ENCODE data around the gene CAPN1. TPM values are rescaled to one million over a fixed set of nuclear protein-coding genes. Genes with fewer than 3 reads are reported as not detected.

Gene CAPN1
- total and polyA plus RNA-seq, 2 of the 4 experiments (the other 2 are of a cell fraction), result 110 to 182 TPM

- ChIA-PET CTCF (interaction anchor here (1.7 kb wide), 1 partner anchor 126 kb away, joined by 5 read pairs; no protein-coding TSS in a partner anchor), POLR2A (ENCODE audit: unreplicated experiment) (no interaction called here)
- Histone ChIP-seq H3K27ac (ENCODE audit: insufficient read depth, low read length) (no peak overlapping the region), H2BK5ac (ENCODE audit: low read depth, low read length, poor library complexity, severe bottlenecking) (no peak overlapping the region), H2AK5ac (ENCODE audit: low read depth, low read length) (no peak overlapping the region), H3K27me3 (ENCODE audit: control insufficient read depth, insufficient read depth, low read length) (no peaks in the 10 kb centered on the region), H2AFZ (replicated peaks; ENCODE audit: low read length, poor library complexity) (no peak overlapping the region), H3K18ac (ENCODE audit: low read depth, low read length) (no peak overlapping the region), H3K4ac (ENCODE audit: low read depth, low read length) (no peak overlapping the region), H2BK120ac (ENCODE audit: low read depth, low read length) (no peak overlapping the region), H2BK20ac (ENCODE audit: low read depth, low read length) (no peak overlapping the region), H2AK9ac (replicated peaks; ENCODE audit: low read depth, low read length, poor library complexity) (no peak overlapping the region), H3K9me3 (ENCODE audit: control insufficient read depth, insufficient read depth, low read length) (no peaks in the 10 kb centered on the region), H4K91ac (ENCODE audit: insufficient read depth, low read depth, low read length) (no peak overlapping the region), H3K23ac (ENCODE audit: low read depth, low read length) (no peak overlapping the region), H3K4me1 (ENCODE audit: control insufficient read depth, insufficient read depth, low read length) (no peaks in the 10 kb centered on the region), H2BK15ac (ENCODE audit: low read depth, low read length) (no peak overlapping the region), H4K5ac (ENCODE audit: low read depth, low read length) (no peak overlapping the region), H3K9me1 (ENCODE audit: insufficient read depth, low read length) (no peaks in the 10 kb centered on the region), H3K9ac (ENCODE audit: low read depth, low read length) (no peak overlapping the region), H3K36me3 (ENCODE audit: control insufficient read depth, insufficient read depth, low read length) (peaks cover 62% of the 10 kb centered on the region), H3K56ac (ENCODE audit: extremely low read depth, insufficient read depth, low read length) (no peak overlapping the region), H3K4me2 (ENCODE audit: low read depth, low read length) (no peak overlapping the region), H3K79me1 (ENCODE audit: low read depth in 1 of 2, low read length in 2 of 2) (peaks cover 0 to 7% of the 10 kb centered on the region in 2 experiments; a peak in 2 of 4 replicates), H4K20me1 (ENCODE audit: insufficient read depth, low read length) (peaks cover 11% of the 10 kb centered on the region; the same call in 1 of the 2 replicates), H3K4me3 (ENCODE audit: insufficient read depth, low read depth, low read length) (no peak overlapping the region), H4K8ac (ENCODE audit: low read depth in 2 of 2, low read length in 2 of 2) (no peak overlapping the region), H3K14ac (replicated peaks; ENCODE audit: low read depth, low read length) (no peak overlapping the region)
- ATAC-seq (ENCODE audit: low read depth) (no peak), DNase-seq (no peak)
- 92% methylated on average over 11 of the region's 15 CpGs; no CpG with 5 or more reads in 1 of the 2 experiments for WGBS, 2 experiments (ENCODE audit: extremely low coverage in 2 of 2, insufficient read length in 1 of 2)
- no TSS peak for BruUV-seq (replicated peaks)
- in situ Hi-C loops (cut with MboI; ENCODE audit: low sequenced_read_pairs) (no loop called here), intact Hi-C loops (cut with micrococcal nuclease) (no loop called here), dilution Hi-C loops (cut with HindIII; ENCODE audit: low sequenced_read_pairs, unreplicated experiment) (no loop called here)
- TF ChIP-seq CTCF (conservative IDR thresholded peaks at IDR 0.05; ENCODE audit: low read depth, low read length), result no peak
- TF ChIP-seq RAD21 (IDR thresholded peaks at IDR 0.05; ENCODE audit: low read length), result no peak
- no peak for TF ChIP-seq NFE2L2 (IDR thresholded peaks at IDR 0.05; ENCODE audit: low read depth, low read length)
- TF ChIP-seq RFX5 (IDR thresholded peaks at IDR 0.05; ENCODE audit: low read depth, low read length), result no peak
- no peak for TF ChIP-seq MXI1 (IDR thresholded peaks at IDR 0.05; ENCODE audit: borderline replicate concordance, low read depth, low read length)
- TF ChIP-seq MAFK (IDR thresholded peaks at IDR 0.05; ENCODE audit: low read depth, low read length), result no peak
Measured at GRCh38 chr11:65204143-65204542, 22.4 kb downstream of the CAPN1 start.
